ENCODE data around the gene FBXL7. TPM values are rescaled to one million over a fixed set of nuclear protein-coding genes. Genes with fewer than 3 reads are reported as not detected.

The FBXL7 gene
- total and polyA plus RNA-seq, 2 of the 8 experiments (the other 6 are each of a cell fraction or from before 2014, with no cell fraction given) = 17.7 to 17.8 TPM

- DNase-seq (ENCODE audit: low read depth in 1 of 2, low spot score in 2 of 2) (no peak), FAIRE-seq (no peak)
- H2BK20ac ChIP-seq (ENCODE audit: low read length) = no peak overlapping the region
- no peak overlapping the region for H3K4me3 ChIP-seq (ENCODE audit: extremely low read depth in 1 of 4, insufficient read depth in 2 of 4, low read depth in 3 of 4, low read length in 4 of 4)
- H3K9me3 ChIP-seq (ENCODE audit: insufficient read depth in 2 of 2, low read depth in 1 of 2, low read length in 1 of 2) = no peaks in the 10 kb centered on the region
- no peaks in the 10 kb centered on the region for H3K4me1 ChIP-seq (replicated peaks in 1 of 4; ENCODE audit: control insufficient read depth in 3 of 4, insufficient read depth in 4 of 4, low read length in 3 of 4)
- H2AFZ ChIP-seq (ENCODE audit: low read length) = no peak overlapping the region
- H2BK120ac ChIP-seq (replicated peaks; ENCODE audit: low read depth, low read length) = no peak overlapping the region
- no peak overlapping the region for H4K5ac ChIP-seq (ENCODE audit: insufficient read length, low read depth, low read length)
- H2AK5ac ChIP-seq (ENCODE audit: low read depth, low read length) = no peak overlapping the region
- H2BK5ac ChIP-seq (ENCODE audit: low read depth, low read length) = no peak overlapping the region
- no peak overlapping the region for H3K9ac ChIP-seq (replicated peaks in 1 of 4; ENCODE audit: extremely low read depth in 1 of 4, low read depth in 3 of 4, low read length in 3 of 4)
- no peak overlapping the region for H4K8ac ChIP-seq (ENCODE audit: extremely low read depth, insufficient read depth, low read length)
- no peaks in the 10 kb centered on the region for H3K23me2 ChIP-seq (ENCODE audit: low read depth, low read length)
- H2BK15ac ChIP-seq (ENCODE audit: low read length) = no peak overlapping the region
- no peaks in the 10 kb centered on the region for H3K36me3 ChIP-seq (ENCODE audit: control insufficient read depth in 2 of 4, insufficient read depth in 4 of 4, low read length in 3 of 4)
- no peak overlapping the region for H2BK12ac ChIP-seq (ENCODE audit: low read depth, low read length)
- 92% methylated on average over 2 of the region's 2 CpGs; no CpG with 5 or more reads in 1 of the 2 experiments for WGBS, 2 experiments (ENCODE audit: extremely low coverage in 1 of 2, insufficient coverage in 1 of 2, insufficient read length in 1 of 2, insufficient replicate concordance in 2 of 2, low coverage in 1 of 2, low lambda C conversion rate in 2 of 2, missing lambda C conversion rate in 1 of 2)
- no peaks in the 10 kb centered on the region; a peak in 1 of 7 replicates for H3K27me3 ChIP-seq (replicated peaks in 1 of 4; ENCODE audit: control insufficient read depth in 3 of 4, extremely low read depth in 1 of 4, insufficient read depth in 3 of 4, low read length in 3 of 4)
- H4K91ac ChIP-seq (replicated peaks; ENCODE audit: insufficient read length, low read length) = no peak overlapping the region
- ChIA-PET CTCF (ENCODE audit: partially characterized antibody) (no interaction called here), POLR2A (ENCODE audit: partially characterized antibody) (no interaction called here)
- no peaks in the 10 kb centered on the region for H4K20me1 ChIP-seq (replicated peaks in 1 of 2; ENCODE audit: control insufficient read depth in 1 of 2, insufficient read depth in 2 of 2, low read length in 2 of 2)
- H3K23ac ChIP-seq (ENCODE audit: insufficient read length) = no peak overlapping the region
- no peak overlapping the region for H3K4me2 ChIP-seq (ENCODE audit: insufficient read depth in 1 of 2, low read depth in 2 of 2, low read length in 2 of 2)
- no peak overlapping the region for H3K18ac ChIP-seq (ENCODE audit: extremely low read depth, low read length)
- no peak overlapping the region for H3K14ac ChIP-seq (ENCODE audit: insufficient read length)
- H3K56ac ChIP-seq (replicated peaks; ENCODE audit: insufficient read length, low read depth, low read length) = no peak overlapping the region
- no peak overlapping the region for H3K4ac ChIP-seq (replicated peaks; ENCODE audit: insufficient read length, low read depth, low read length)
- no peaks in the 10 kb centered on the region for H3K79me2 ChIP-seq (ENCODE audit: control insufficient read depth in 1 of 2, insufficient read depth in 2 of 2, low read length in 2 of 2)
- no peak overlapping the region for H3K27ac ChIP-seq (ENCODE audit: low read depth, low read length)
- no peaks in the 10 kb centered on the region for H3K79me1 ChIP-seq (ENCODE audit: low read depth, low read length)
- TF ChIP-seq GABPA (IDR thresholded peaks at IDR 0.05; ENCODE audit: borderline replicate concordance, insufficient read depth, low read length) (no peak), HDAC6 (IDR thresholded peaks at IDR 0.05; ENCODE audit: low read depth, low read length) (no peak), YY1 (IDR thresholded peaks at IDR 0.05; ENCODE audit: low read depth, low read length) (no peak), ATF2 (IDR thresholded peaks at IDR 0.05; ENCODE audit: low read length) (no peak), RBBP5 (IDR thresholded peaks at IDR 0.05; ENCODE audit: borderline replicate concordance, low read depth, low read length) (no peak), KDM1A (IDR thresholded peaks at IDR 0.05; ENCODE audit: borderline replicate concordance, low read length) (no peak), CBX5 (IDR thresholded peaks at IDR 0.05; ENCODE audit: low read depth, low read length) (no peak), TBP (IDR thresholded peaks at IDR 0.05; ENCODE audit: low read depth, low read length) (no peak), SP1 (IDR thresholded peaks at IDR 0.05; ENCODE audit: low read depth, low read length) (no peak), E2F6 (IDR thresholded peaks at IDR 0.05) (no peak), SUZ12 (IDR thresholded peaks at IDR 0.05; ENCODE audit: low read length) (no peak), TCF12 (IDR thresholded peaks at IDR 0.05; ENCODE audit: low read depth, low read length) (no peak), TAF1 (IDR thresholded peaks at IDR 0.05; ENCODE audit: low read depth, low read length) (no peak), TEAD4 (IDR thresholded peaks at IDR 0.05; ENCODE audit: low read depth, low read length) (no peak)
Measured at GRCh38 chr5:15774632-15775031, 274.7 kb downstream of the FBXL7 start.

Data from H1 (cell line).